Sigmoid colon (tissue), 7 donors: Measurements from ENCODE around the gene CPN2. TPM values are rescaled to one million over a fixed set of nuclear protein-coding genes. Genes with fewer than 3 reads are reported as not detected.

ENCODE experiments used
- DNase-seq: peaks from one replicate; pipeline ENCODE4 v3.0.0-alpha.2; 2019
- H3K27ac ChIP-seq, 4 donors: fragments of 200-600 bp; sonication (generic); one replicate each; pipeline ENCODE4 v1.5.1; 2016 to 2019; ENCODE audit warnings: mild to moderate bottlenecking in 1 of 4
- H3K27me3 ChIP-seq, 3 donors: fragments of 200-600 bp; sonication (generic); one replicate each; pipeline ENCODE4 v1.5.1; 2019; ENCODE audit warnings: mild to moderate bottlenecking in 1 of 3
- H3K36me3 ChIP-seq, 4 donors: fragments of 200-600 bp; sonication (generic); one replicate each; pipeline ENCODE4 v1.5.1; 2016 to 2019
- H3K4me1 ChIP-seq, 4 donors: fragments of 200-600 bp; sonication (generic); one replicate each; pipeline ENCODE4 v1.5.1; 2017 to 2019
- H3K4me3 ChIP-seq, 4 donors: fragments of 200-600 bp; sonication (generic); one replicate each; pipeline ENCODE4 v1.5.1; 2017 to 2019; ENCODE audit warnings: mild to moderate bottlenecking in 2 of 4, moderate library complexity in 1 of 4
- H3K9me3 ChIP-seq, 4 donors: fragments of 200-600 bp in 3 of 4; sonication (generic) in 3 of 4; one replicate each; pipeline versions ENCODE4 v1.5.1 to v1.6.1; 2013 to 2019
- CTCF ChIP-seq, 4 experiments: fragments of 450-650 bp in 3 of 4; fragments of 200-600 bp in 1 of 4; IDR thresholded peaks; one replicate each; pipeline ENCODE4 v1.5.1; 2016 to 2019; ENCODE audit warnings: antibody characterized with exemption in 4 of 4, mild to moderate bottlenecking in 3 of 4, moderate library complexity in 2 of 4
- EP300 ChIP-seq, 4 donors: sonication (generic); formaldehyde crosslinking; IDR thresholded peaks; one replicate each; pipeline ENCODE4 v1.6.1; 2017; ENCODE audit warnings: antibody characterized with exemption in 4 of 4
- POLR2A ChIP-seq, 2 donors: fragments of 450-650 bp; IDR thresholded peaks; one replicate each; pipeline ENCODE4 v1.6.1; 2016; ENCODE audit warnings: antibody characterized with exemption in 2 of 2, mild to moderate bottlenecking in 2 of 2, moderate library complexity in 2 of 2
- POLR2AphosphoS5 ChIP-seq, 4 donors: sonication (generic); formaldehyde crosslinking; IDR thresholded peaks; one replicate each; pipeline ENCODE4 v1.6.1; 2017; ENCODE audit warnings: antibody characterized with exemption in 4 of 4
- WGBS, 2 donors: extraction: QIAGEN DNeasy Blood & Tissue Kit; methylation state at CpG; one replicate each; pipeline ENCODE4 v1.1.7; 2013; 5-methylcytosine and 5-hydroxymethylcytosine counted together
- intact Hi-C: fragments of 100-400 bp; cut with DNase I; formaldehyde crosslinking; loops from one replicate; pipeline ENCODE4 v1.15.1; 2023
- polyA plus RNA-seq, 3 donors: library from polyadenylated mRNA; stranded (reverse); fragments of 200-250 nt; gene quantifications; one replicate each; pipeline ENCODE4 v1.2.3, GENCODE V29; 2013
- total RNA-seq, 4 donors: library from RNA; depleted of rRNA; stranded (reverse); fragments of >200 nt; gene quantifications; one replicate each; pipeline ENCODE4 v1.1.0, GENCODE V29; 2016
- donor health status: healthy with polysubstance abuse.
- donor health status: Bipolar disorder and iron deficiency.
- donor health status: healthy.

CPN2 gene
- total and polyA plus RNA-seq, 7 donors: 0.01 TPM; not detected in 6

- 58 to 64% methylated on average over 18 of the region's 18 CpGs for WGBS, 2 donors
- Histone ChIP-seq H3K9me3 (no peaks in the 10 kb centered on the region), H3K27me3 (peaks cover 0 to 28% (median 0%) of the 10 kb centered on the region in 3 donors), H3K27ac (no peak overlapping the region), H3K4me3 (no peak overlapping the region), H3K36me3 (no peaks in the 10 kb centered on the region), H3K4me1 (peaks cover 0 to 18% (median 6%) of the 10 kb centered on the region in 4 donors)
- intact Hi-C loops: no loop called here
- TF ChIP-seq EP300 (IDR thresholded peaks at IDR 0.05) (no peak), CTCF (IDR thresholded peaks at IDR 0.05) (no peak), POLR2A (IDR thresholded peaks at IDR 0.05) (no peak), POLR2AphosphoS5 (IDR thresholded peaks at IDR 0.05) (no peak)
- DNase-seq: no peak
These were observed 17.1 kb upstream of the CPN2 start for GRCh38 chr3:194367992-194368841.

GRCh38 chr3:194365978-194366490 lies 14.9 kb upstream of the CPN2 start:
- peaks cover 0 to 21% (median 0%) of the 10 kb centered on the region in 3 donors for H3K27me3 ChIP-seq
- H3K4me3 ChIP-seq: no peak overlapping the region
- WGBS, 2 donors: 73 to 84% methylated on average over 12 of the region's 12 CpGs
- TF ChIP-seq EP300 (IDR thresholded peaks at IDR 0.05) (no peak), POLR2AphosphoS5 (IDR thresholded peaks at IDR 0.05) (no peak), POLR2A (IDR thresholded peaks at IDR 0.05) (no peak), CTCF (IDR thresholded peaks at IDR 0.05) (no peak)
- no peaks in the 10 kb centered on the region for H3K36me3 ChIP-seq
- peaks cover 0 to 18% (median 6%) of the 10 kb centered on the region in 4 donors for H3K4me1 ChIP-seq
- DNase-seq: no peak
- no peaks in the 10 kb centered on the region for H3K9me3 ChIP-seq
- H3K27ac ChIP-seq: no peak overlapping the region
- intact Hi-C loops: loop anchor here (1.0 kb wide), 1 partner anchor 33 kb away; the partner anchor contains the start of gene GP5

GRCh38 chr3:194365526-194365925 lies 14.4 kb upstream of the CPN2 start:
- TF ChIP-seq POLR2A (IDR thresholded peaks at IDR 0.05): no peak
- no peak for TF ChIP-seq EP300 (IDR thresholded peaks at IDR 0.05)
- no peak for TF ChIP-seq CTCF (IDR thresholded peaks at IDR 0.05)
- no peak for TF ChIP-seq POLR2AphosphoS5 (IDR thresholded peaks at IDR 0.05)

GRCh38 chr3:194364652-194365434 lies 13.7 kb upstream of the CPN2 start:
- 68 to 69% methylated on average over 20 of the region's 20 CpGs for WGBS, 2 donors
- H3K4me1 ChIP-seq: peaks cover 0 to 18% (median 6%) of the 10 kb centered on the region in 4 donors
- no peak overlapping the region for H3K27ac ChIP-seq
- no peak overlapping the region for H3K4me3 ChIP-seq
- H3K27me3 ChIP-seq: peaks cover 0 to 21% (median 0%) of the 10 kb centered on the region in 3 donors
- no peak for DNase-seq
- TF ChIP-seq EP300 (IDR thresholded peaks at IDR 0.05): no peak
- TF ChIP-seq POLR2AphosphoS5 (IDR thresholded peaks at IDR 0.05): no peak
- no peak for TF ChIP-seq POLR2A (IDR thresholded peaks at IDR 0.05)
- TF ChIP-seq CTCF (IDR thresholded peaks at IDR 0.05): no peak
- H3K9me3 ChIP-seq: no peaks in the 10 kb centered on the region
- intact Hi-C loops: no loop called here
- no peaks in the 10 kb centered on the region for H3K36me3 ChIP-seq

More at GRCh38 chr3:194365526-194365925, 14.4 kb upstream of the CPN2 start:
- Histone ChIP-seq H3K9me3 (no peaks in the 10 kb centered on the region), H3K27ac (no peak overlapping the region), H3K4me1 (peaks cover 0 to 18% (median 6%) of the 10 kb centered on the region in 4 donors), H3K36me3 (no peaks in the 10 kb centered on the region), H3K27me3 (peaks cover 0 to 21% (median 0%) of the 10 kb centered on the region in 3 donors), H3K4me3 (no peak overlapping the region)
- intact Hi-C loops: no loop called here
- 85 to 94% methylated on average over 6 of the region's 6 CpGs for whole genome bisulfite sequencing, 2 donors
- no peak for DNase-seq
